GM12801 (cell line): ENCODE data around the gene CCDC175.

ENCODE experiments used
- TF ChIP-seq, protein P1 (sequence below): IDR thresholded peaks from one replicate; pipeline ENCODE4 v1.5.1; 2011; ENCODE audit warnings: control low read depth; ENCODE audit not compliant: insufficient read length; ENCODE audit errors: extremely low read depth

The CCDC175 gene

DNA sequence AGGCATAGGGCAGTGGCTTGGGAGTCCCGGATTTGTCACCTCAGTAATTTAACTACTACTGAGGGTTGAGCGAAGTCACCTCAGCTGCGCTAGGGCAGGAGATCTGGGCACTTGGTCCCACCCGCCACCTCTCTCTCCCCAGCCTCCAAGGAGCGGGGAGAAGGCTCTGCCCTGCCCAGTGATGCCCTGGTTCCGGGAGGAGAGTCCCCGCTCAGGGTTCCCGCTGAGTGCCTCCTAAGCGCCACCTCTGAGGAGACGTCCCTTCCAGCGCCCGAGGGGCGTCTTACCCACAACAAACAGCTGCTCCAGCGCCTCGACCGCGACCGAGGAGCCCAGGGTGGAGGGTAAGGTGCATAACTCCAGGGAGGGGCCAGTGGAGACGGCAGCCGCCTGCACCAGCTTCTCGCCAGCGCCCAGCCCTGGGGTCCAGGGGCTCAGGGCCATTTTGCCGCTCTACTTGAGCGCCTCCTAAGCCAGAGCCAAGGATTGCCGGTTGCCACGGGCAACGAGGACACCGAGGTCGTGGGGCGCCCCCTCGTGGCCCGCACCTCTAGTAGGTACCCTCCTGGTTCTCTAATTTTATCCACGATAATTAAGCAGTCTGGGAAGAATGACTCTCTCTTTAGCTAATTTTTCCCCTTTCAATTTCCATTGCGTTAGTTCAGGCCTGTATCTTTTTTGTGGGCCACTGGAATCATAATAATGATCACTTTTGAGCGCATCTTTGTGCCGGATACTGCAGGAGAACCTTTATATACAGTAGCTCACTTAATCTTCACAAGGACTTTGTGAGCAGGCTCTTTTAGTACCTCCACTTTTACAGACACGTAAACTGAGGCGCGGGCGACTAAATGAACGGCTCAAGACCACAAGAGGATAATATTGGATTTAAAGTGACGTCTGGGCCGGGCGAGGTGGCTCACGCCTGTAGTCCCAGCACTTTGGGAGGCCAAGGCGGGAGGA, at the start of gene CCDC175:
Gene CCDC175 (minus strand): TSS at position 481 of the 963 bp plus-strand sequence. CDS start 37 bp downstream, at position 444.
- TF ChIP-seq, protein P1, sequence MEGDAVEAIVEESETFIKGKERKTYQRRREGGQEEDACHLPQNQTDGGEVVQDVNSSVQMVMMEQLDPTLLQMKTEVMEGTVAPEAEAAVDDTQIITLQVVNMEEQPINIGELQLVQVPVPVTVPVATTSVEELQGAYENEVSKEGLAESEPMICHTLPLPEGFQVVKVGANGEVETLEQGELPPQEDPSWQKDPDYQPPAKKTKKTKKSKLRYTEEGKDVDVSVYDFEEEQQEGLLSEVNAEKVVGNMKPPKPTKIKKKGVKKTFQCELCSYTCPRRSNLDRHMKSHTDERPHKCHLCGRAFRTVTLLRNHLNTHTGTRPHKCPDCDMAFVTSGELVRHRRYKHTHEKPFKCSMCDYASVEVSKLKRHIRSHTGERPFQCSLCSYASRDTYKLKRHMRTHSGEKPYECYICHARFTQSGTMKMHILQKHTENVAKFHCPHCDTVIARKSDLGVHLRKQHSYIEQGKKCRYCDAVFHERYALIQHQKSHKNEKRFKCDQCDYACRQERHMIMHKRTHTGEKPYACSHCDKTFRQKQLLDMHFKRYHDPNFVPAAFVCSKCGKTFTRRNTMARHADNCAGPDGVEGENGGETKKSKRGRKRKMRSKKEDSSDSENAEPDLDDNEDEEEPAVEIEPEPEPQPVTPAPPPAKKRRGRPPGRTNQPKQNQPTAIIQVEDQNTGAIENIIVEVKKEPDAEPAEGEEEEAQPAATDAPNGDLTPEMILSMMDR: no peak

DNA sequence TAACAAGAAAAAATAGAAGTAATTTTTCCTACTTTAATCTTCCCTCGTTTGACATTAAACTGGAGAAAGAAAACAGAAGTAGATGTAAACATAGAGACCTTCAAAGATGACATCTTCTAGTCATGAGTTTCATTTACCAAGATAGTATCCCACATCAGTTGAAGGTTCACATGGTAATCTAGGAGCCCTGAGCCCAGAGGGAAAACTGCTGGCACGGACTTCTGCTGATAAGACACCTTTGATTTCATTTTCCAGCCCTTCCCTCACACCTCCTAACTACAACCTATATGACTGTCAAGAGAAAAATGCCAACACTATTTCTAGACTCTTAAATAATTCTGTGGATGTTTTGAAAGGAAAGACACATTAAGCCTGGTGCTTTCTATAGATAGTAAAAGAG, 46.0 kb upstream of the CCDC175 start:
- TF ChIP-seq, protein P1: no peak

DNA sequence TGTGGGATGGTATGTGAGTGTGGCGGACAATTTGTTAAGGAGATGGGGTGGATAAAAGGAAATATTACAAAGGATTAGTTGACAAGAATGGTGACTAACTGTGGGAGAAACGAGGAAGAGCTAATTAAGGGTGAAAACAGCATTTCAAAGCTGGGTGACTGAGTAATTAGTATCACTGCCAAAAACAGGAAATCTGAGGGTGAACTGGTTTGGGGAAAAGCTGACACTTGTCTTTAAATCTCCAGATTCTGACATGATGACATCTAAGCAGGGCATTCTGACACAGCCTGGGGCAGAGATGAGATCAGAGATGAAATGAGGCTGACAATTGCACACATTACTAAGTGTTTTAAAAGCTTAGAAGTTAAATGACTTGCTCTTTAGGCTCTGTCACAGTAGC, 42.4 kb upstream of the CCDC175 start:
- TF ChIP-seq, protein P1: no peak

DNA sequence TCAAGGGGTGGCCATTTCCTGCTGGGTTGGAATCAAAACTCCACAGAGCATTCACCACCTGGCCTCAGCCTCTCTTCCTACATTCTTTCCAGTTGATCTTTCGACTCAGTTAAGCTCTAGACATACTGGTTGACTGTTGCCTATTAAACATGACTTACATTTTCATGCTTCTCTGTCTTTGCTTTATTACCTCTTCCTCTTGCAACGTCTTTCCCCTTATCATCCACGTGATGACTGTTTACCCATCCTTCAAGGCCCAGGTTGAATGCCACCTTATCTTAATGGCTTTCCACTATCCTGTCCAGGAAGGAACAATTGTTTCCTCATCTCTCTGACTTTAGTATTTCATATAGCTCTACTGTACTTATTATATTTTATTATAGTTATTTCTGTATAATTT, 24.4 kb upstream of the CCDC175 start:
- TF ChIP-seq, protein P1: no peak

DNA sequence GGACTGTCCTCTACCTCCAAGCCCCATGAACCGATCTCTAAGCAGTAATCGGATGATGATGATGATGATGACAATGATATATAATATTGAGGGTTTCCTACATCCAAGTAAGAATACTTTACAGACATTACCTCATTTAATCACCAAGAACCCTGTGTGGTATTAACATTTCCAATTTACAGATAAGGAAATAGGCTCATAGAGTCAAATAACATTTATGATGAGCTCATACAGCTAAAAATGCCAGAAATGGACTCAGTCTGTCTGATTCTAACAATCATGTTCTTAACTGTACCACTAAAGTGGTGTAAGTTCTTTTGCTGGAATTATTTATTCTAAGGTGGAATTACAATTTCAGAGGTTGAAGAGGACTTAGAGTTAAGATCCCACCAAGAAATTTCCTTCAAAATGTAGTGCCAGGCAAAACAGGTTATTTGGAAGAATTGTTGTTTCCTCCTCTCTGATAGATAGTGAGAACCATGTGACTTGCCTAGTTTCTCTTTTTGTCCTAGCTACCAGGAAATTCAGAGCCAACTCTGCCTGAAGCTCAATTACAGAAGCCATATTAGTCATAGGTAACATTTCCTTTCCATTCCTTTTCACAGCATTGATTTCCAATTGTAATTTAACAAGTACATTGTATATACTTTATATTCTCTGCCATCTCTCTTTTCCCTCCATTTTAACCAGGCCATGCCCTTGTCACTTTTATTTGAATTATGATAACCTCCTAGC, 23.8 kb upstream of the CCDC175 start:
- TF ChIP-seq, protein P1: no peak

GRCh38 chr14:59595071-59595470, 18.5 kb upstream of the CCDC175 start:
- TF ChIP-seq, protein P1: no peak

DNA sequence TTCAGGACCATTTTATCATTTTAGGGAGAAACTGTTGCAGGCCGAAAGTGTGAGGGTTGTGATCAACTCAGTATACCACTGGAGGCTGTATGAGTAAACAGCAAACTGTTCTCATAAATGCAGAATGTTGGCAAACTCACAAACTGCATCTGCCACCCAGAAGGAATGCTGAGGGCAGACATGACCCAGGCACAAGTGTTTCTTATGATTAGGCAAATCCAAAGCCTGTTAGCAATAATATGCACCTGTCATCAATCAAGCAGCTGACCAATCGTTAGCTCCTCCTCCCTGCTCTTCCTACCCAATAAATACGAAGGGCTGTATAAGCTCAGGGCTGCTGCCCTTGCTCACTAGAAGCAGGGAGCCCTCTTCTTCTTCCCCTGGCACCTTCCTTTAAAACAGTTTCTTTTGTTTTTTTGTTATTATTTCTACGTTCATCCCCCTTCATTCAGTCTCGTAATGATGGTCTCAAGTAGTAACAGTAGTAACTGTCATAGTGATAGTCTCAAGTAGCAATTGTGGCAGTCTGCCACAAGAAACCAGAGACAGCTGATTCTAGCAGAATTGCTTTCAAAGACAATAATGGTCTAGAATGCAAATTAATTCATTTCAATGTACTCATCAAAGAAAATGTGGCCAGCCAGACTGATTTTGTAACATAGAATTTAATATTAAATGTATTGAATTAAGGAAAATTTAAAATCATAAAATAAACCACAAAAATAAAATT, 15.2 kb upstream of the CCDC175 start:
- TF ChIP-seq, protein P1: no peak
